H1 (cell line): ENCODE data around the gene GPR156.
"Not testable (repeated sequence)": the region's sequence is repeated elsewhere in the genome, so short reads cannot be mapped to it uniquely, and the experiment has no call there.

Source experiments
- SP1 ChIP-seq: IDR thresholded peaks from 2 replicates; pipeline ENCODE4 v1.6.1; 2011; ENCODE audit warnings: low read depth, low read length
- TF ChIP-seq, protein P1 (sequence below): IDR thresholded peaks from 2 replicates; pipeline ENCODE4 v1.6.1; 2011; ENCODE audit warnings: low read length, improper control_type of control experiment
- TF ChIP-seq, protein P2 (sequence below), 3 experiments: IDR thresholded peaks; 1 replicate in 2 of 3; 2 replicates in 1 of 3; pipeline versions ENCODE4 v1.5.1 to v1.6.1; 2011; ENCODE audit warnings: low read length in 3 of 3, mild to moderate bottlenecking in 3 of 3, inconsistent platforms in 2 of 3, low read depth in 1 of 3, moderate library complexity in 1 of 3; ENCODE audit not compliant: insufficient read depth in 1 of 3; ENCODE audit errors: control extremely low read depth in 1 of 3

- not testable (repeated sequence) for TF ChIP-seq SP1
- TF ChIP-seq, protein P1, sequence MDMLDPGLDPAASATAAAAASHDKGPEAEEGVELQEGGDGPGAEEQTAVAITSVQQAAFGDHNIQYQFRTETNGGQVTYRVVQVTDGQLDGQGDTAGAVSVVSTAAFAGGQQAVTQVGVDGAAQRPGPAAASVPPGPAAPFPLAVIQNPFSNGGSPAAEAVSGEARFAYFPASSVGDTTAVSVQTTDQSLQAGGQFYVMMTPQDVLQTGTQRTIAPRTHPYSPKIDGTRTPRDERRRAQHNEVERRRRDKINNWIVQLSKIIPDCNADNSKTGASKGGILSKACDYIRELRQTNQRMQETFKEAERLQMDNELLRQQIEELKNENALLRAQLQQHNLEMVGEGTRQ: not testable (repeated sequence)
- TF ChIP-seq, protein P2, sequence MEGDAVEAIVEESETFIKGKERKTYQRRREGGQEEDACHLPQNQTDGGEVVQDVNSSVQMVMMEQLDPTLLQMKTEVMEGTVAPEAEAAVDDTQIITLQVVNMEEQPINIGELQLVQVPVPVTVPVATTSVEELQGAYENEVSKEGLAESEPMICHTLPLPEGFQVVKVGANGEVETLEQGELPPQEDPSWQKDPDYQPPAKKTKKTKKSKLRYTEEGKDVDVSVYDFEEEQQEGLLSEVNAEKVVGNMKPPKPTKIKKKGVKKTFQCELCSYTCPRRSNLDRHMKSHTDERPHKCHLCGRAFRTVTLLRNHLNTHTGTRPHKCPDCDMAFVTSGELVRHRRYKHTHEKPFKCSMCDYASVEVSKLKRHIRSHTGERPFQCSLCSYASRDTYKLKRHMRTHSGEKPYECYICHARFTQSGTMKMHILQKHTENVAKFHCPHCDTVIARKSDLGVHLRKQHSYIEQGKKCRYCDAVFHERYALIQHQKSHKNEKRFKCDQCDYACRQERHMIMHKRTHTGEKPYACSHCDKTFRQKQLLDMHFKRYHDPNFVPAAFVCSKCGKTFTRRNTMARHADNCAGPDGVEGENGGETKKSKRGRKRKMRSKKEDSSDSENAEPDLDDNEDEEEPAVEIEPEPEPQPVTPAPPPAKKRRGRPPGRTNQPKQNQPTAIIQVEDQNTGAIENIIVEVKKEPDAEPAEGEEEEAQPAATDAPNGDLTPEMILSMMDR (IDR thresholded peaks at IDR 0.05; ENCODE audit: control extremely low read depth in 1 of 3, insufficient read depth in 1 of 3, low read depth in 1 of 3, low read length in 3 of 3): not testable (repeated sequence)
Observed at GRCh38 chr3:120291552-120291951, 6.5 kb upstream of the GPR156 start.
